Glutamatergic neuron (in vitro differentiated cells): ENCODE measurements around the gene ARRDC1. TPM values are rescaled to one million over a fixed set of nuclear protein-coding genes. Genes with fewer than 3 reads are reported as not detected.

Experiments used
- DNase-seq: peaks from one replicate; pipeline ENCODE4 v3.0.0; 2022
- H3K27ac Mint-ChIP-seq: one replicate; pipeline ENCODE4 v1.8.0; 2020; ENCODE audit warnings: mild to moderate bottlenecking, mixed read lengths, inconsistent platforms; ENCODE audit not compliant: unreplicated experiment
- H3K27me3 Mint-ChIP-seq: one replicate; pipeline ENCODE4 v1.8.0; 2020; ENCODE audit warnings: mild to moderate bottlenecking, moderate library complexity, mixed read lengths, inconsistent platforms; ENCODE audit not compliant: unreplicated experiment
- H3K36me3 Mint-ChIP-seq: one replicate; pipeline ENCODE4 v1.8.0; 2020; ENCODE audit warnings: mild to moderate bottlenecking, mixed read lengths, inconsistent platforms; ENCODE audit not compliant: unreplicated experiment
- H3K4me1 Mint-ChIP-seq: one replicate; pipeline ENCODE4 v1.8.0; 2020; ENCODE audit warnings: mild to moderate bottlenecking, low read depth, mixed read lengths, inconsistent platforms; ENCODE audit not compliant: unreplicated experiment
- H3K4me3 Mint-ChIP-seq: one replicate; pipeline ENCODE4 v1.8.0; 2020; ENCODE audit warnings: mild to moderate bottlenecking, mixed read lengths, inconsistent platforms; ENCODE audit not compliant: unreplicated experiment
- H3K9me3 Mint-ChIP-seq: one replicate; pipeline ENCODE4 v1.8.0; 2020; ENCODE audit warnings: mild to moderate bottlenecking, moderate library complexity, mixed read lengths, inconsistent platforms; ENCODE audit not compliant: unreplicated experiment
- CTCF ChIP-seq: fragments of 200-600 bp; sonication (generic); IDR thresholded peaks from one replicate; pipeline ENCODE4 v1.5.0; 2021; ENCODE audit not compliant: partially characterized antibody, unreplicated experiment
- total RNA-seq: library from RNA; stranded (reverse); fragmentation: NEBNext Ultra II Directional; extraction: Animal tissue kit (Norgen Biotek cat#: 25700); gene quantifications from one replicate; pipeline ENCODE4 v1.2.1, GENCODE V29; 2021; ENCODE audit not compliant: unreplicated experiment

Gene ARRDC1
- total RNA-seq, 1 donor from 2014 or later, result 22.5 TPM

GRCh38 chr9:137575364-137575715 lies 30.1 kb upstream of the ARRDC1 start:
- H3K36me3 Mint-ChIP-seq, result peaks cover 8% of the 10 kb centered on the region
- peak overlapping the region; percentile 84 for H3K27ac Mint-ChIP-seq
- peak overlapping the region; percentile 28 for H3K4me3 Mint-ChIP-seq
- DNase-seq, result no peak
- peaks cover 14% of the 10 kb centered on the region for H3K4me1 Mint-ChIP-seq
- peaks cover 7% of the 10 kb centered on the region for H3K27me3 Mint-ChIP-seq
- no peak for TF ChIP-seq CTCF
- peaks cover 7% of the 10 kb centered on the region for H3K9me3 Mint-ChIP-seq

GRCh38 chr9:137575716-137576411 lies 29.6 kb upstream of the ARRDC1 start:
- peaks cover 3% of the 10 kb centered on the region for H3K27me3 Mint-ChIP-seq
- H3K4me1 Mint-ChIP-seq, result peaks cover 16% of the 10 kb centered on the region
- DNase-seq, result no peak
- peaks cover 7% of the 10 kb centered on the region for H3K9me3 Mint-ChIP-seq
- H3K27ac Mint-ChIP-seq, result peak overlapping the region; percentile 84
- H3K4me3 Mint-ChIP-seq, result peak overlapping the region; percentile 28
- H3K36me3 Mint-ChIP-seq, result peaks cover 8% of the 10 kb centered on the region
- no peak for TF ChIP-seq CTCF

GRCh38 chr9:137578518-137579258 lies 26.8 kb upstream of the ARRDC1 start, which contains the start of gene DPH7:
Gene DPH7 (minus strand): TSS chr9:137578925. CDS start chr9:137578777, 148 bp downstream.
- Mint-ChIP-seq H3K36me3 (peaks cover 5% of the 10 kb centered on the region), H3K4me1 (peaks cover 16% of the 10 kb centered on the region), H3K27ac (peak within 1 kb of the TSS; percentile 38), H3K9me3 (peaks cover 2% of the 10 kb centered on the region), H3K4me3 (peak within 1 kb of the TSS; percentile 90), H3K27me3 (no peaks in the 10 kb centered on the region)
- peak; percentile 99 for DNase-seq
- peak; percentile 97 for TF ChIP-seq CTCF

- Mint-ChIP-seq H3K27ac (peak overlapping the region; percentile 38), H3K36me3 (peaks cover 5% of the 10 kb centered on the region), H3K4me3 (peak overlapping the region; percentile 72), H3K4me1 (peaks cover 16% of the 10 kb centered on the region), H3K27me3 (no peaks in the 10 kb centered on the region), H3K9me3 (peaks cover 2% of the 10 kb centered on the region)
- no peak for DNase-seq
- no peak for TF ChIP-seq CTCF
Observed at GRCh38 chr9:137579259-137579604, 26.3 kb upstream of the ARRDC1 start.
